Uterus (tissue), 2 donors: ENCODE data around the gene IGSF23.

Experiments
- POLR2A ChIP-seq, 2 donors: fragments of 450-650 bp; IDR thresholded peaks; one replicate each; pipeline ENCODE4 v1.6.1; 2016; ENCODE audit warnings: antibody characterized with exemption in 2 of 2, mild to moderate bottlenecking in 1 of 2, moderate library complexity in 1 of 2
- TF ChIP-seq, protein P1 (sequence below), 4 experiments: fragments of 200-600 bp in 2 of 4; fragments of 450-650 bp in 2 of 4; sonication (generic) in 2 of 4; IDR thresholded peaks; one replicate each; pipeline ENCODE4 v1.5.1; 2016 to 2019; ENCODE audit warnings: antibody characterized with exemption in 4 of 4, mild to moderate bottlenecking in 2 of 4, moderate library complexity in 1 of 4

DNA sequence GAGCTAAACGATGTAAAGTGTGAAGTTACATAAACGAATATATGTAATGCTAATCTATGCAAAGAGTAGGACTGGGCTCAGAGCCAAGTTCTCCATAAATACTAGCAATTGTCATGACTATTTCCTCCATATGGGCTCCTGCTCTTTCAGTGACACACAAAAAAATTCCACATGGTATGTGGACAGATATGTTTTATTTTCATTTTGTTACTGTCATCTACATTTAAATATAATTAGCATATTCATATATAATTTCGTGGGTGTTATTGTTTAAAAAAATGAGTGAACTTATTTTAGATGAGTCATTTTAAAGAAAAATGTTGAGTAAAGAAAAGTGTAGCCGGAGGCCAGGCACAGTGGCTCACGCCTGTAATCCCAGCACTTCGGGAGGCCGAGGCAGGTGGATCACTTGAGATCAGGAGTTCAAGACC is 5.0 kb upstream of the IGSF23 start:
- TF ChIP-seq, protein P1, sequence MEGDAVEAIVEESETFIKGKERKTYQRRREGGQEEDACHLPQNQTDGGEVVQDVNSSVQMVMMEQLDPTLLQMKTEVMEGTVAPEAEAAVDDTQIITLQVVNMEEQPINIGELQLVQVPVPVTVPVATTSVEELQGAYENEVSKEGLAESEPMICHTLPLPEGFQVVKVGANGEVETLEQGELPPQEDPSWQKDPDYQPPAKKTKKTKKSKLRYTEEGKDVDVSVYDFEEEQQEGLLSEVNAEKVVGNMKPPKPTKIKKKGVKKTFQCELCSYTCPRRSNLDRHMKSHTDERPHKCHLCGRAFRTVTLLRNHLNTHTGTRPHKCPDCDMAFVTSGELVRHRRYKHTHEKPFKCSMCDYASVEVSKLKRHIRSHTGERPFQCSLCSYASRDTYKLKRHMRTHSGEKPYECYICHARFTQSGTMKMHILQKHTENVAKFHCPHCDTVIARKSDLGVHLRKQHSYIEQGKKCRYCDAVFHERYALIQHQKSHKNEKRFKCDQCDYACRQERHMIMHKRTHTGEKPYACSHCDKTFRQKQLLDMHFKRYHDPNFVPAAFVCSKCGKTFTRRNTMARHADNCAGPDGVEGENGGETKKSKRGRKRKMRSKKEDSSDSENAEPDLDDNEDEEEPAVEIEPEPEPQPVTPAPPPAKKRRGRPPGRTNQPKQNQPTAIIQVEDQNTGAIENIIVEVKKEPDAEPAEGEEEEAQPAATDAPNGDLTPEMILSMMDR (IDR thresholded peaks at IDR 0.05), result no peak
- TF ChIP-seq POLR2A (IDR thresholded peaks at IDR 0.05), result no peak
